Pons (tissue), 1 donor: Measurements from ENCODE around the gene PTPRR.

ENCODE experiments used
- DNase-seq: peaks from one replicate; pipeline ENCODE4 v3.0.0-alpha.2; 2016; ENCODE audit warnings: low spot score

PTPRR gene, protein sequence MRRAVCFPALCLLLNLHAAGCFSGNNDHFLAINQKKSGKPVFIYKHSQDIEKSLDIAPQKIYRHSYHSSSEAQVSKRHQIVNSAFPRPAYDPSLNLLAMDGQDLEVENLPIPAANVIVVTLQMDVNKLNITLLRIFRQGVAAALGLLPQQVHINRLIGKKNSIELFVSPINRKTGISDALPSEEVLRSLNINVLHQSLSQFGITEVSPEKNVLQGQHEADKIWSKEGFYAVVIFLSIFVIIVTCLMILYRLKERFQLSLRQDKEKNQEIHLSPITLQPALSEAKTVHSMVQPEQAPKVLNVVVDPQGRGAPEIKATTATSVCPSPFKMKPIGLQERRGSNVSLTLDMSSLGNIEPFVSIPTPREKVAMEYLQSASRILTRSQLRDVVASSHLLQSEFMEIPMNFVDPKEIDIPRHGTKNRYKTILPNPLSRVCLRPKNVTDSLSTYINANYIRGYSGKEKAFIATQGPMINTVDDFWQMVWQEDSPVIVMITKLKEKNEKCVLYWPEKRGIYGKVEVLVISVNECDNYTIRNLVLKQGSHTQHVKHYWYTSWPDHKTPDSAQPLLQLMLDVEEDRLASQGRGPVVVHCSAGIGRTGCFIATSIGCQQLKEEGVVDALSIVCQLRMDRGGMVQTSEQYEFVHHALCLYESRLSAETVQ

DNA sequence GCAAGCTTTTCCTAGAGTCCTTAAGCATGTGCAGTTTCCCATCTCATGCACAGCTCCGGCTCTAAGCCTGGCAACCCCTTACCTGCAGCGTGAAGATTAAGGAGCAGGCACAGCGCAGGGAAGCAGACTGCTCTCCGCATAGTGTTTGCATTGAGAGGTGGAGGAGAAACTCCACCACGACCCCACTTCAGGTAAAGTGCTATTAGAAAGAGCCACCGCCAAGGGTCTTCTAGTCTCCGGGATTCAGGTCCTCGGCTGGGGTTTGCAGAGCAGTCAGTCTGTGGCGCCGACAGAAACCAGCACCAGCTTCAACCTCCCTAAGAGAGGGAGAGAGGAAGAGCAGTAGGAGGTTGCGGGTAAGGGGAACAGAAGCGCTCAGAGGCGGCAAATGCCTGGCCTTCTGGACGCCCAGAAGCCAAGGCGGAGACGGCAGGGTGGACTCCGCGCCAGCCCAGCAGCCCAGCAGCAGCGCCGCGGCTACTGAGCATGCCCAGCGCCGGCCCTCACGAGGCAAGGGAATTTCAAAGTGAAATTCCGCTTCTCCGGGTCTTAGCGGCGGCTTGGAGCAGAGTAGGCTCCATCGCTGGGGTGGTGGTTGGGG lies at the start of gene PTPRR:
Gene PTPRR, minus strand, starts transcription at position 488 of the 601 bp plus-strand sequence. Its CDS starts 348 bp downstream, at position 140.
- DNase-seq = peak; percentile 5

DNA sequence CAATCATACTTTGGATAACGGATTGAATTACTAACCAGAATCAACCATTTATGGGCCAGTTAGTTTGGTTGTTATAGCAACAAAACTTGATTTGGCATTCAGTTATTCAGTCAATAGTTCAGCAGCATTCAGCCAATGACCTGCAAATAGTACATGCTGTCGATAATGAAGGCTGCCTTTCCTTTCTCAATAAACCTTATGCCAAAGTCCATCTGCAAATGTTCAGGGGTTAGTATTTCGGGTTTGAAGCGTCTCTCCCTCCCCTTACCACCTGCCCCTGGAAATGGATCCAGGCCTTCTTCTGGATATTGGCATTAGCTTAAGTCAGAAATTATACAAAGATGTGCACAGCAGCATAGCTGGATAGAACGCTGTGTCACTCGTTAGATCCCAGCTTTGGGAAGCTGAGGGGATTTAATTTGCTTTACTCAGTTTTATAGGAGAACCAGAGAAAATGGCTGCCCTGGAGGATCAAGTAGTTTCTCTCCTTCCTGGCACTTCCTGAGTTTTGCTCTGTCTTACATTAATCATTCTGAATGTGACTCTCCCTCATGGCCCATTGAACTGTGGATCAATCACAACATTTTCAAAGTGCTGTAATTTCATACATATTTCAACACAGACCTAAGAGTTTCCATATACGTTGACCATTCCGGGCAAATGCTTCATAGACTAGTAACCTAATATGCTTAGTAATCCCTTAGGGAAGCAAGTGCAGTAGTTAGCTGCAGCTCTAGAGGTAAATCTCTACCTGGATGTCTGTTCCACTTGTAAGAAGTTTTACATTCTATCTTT lies 46.7 kb upstream of the PTPRR start:
- no peak for DNase-seq

DNA sequence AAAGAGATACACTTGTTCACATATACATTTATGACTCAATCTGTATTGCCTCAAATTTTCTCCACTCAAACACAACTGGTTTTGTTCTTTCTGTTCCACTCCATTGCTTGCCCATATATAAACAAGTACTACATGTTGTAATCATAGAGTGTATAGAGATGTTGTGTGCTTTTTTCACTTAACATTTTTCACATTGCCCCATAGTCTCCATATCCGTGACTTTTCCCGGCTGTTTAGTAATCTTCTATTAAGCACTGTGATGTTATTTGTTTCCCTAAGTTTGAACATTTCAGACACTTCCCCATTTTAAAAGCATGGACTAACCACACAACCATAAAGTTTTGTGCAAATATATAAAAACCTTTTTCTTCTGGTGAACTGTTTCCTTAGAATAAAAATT lies 45.5 kb upstream of the PTPRR start:
- DNase-seq = no peak

DNA sequence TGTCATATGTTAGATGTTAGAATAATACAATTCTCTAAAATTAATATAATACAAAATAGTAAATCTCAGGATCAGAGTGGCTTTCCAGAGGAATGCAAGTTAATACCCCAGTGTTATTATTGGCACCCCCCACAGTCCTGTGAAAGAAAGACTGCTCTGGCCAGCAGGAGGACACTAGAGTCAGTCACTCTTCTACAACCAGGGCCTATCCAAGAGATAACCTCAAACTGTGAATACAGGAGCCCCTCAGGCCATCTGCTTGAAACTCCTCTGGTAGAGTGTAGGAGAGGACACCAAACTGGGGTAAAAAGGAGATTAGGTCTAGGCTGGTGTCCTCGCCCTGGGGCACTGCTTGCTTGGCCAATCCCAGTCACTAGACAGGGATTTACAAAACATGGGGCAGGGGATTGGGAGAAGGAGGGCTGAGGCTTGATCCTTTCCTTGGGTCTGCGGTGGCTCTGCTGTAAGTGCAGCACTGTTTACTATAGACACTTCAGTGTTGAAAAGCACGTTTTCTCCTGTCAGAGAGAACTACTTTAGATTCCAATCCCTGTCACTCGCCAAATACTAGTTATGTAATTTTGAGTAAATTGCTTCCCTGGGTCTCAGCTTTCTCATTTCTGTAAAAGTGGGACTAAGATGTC lies 44.5 kb upstream of the PTPRR start:
- DNase-seq = no peak

DNA sequence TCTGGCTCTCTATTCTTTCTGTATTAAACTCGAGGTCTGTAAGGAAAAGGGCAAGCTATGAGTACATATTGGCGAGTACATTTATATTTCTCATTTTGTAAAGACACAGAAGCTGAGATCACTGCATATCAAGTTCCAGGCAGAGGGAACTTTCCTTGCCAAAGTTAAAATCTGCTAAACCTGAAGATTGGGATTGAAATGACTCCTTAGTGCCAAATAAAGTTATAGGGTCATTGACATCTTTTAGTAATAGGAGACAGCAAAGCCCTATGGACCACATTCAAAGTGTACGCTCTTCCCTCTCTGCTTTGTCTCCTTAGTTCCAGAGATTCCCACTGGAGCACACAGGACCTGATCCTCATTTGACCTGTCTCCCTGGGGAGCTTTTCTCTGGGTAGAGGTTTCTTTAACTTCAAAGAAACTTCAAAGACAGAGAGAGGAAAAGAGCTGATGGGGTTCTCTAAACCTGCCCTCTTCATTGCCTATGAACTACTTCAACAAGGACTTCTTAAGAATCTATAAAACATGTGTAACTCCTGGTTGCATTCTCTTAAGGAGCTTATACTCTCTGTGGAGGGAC lies 42.6 kb upstream of the PTPRR start:
- no peak for DNase-seq

DNA sequence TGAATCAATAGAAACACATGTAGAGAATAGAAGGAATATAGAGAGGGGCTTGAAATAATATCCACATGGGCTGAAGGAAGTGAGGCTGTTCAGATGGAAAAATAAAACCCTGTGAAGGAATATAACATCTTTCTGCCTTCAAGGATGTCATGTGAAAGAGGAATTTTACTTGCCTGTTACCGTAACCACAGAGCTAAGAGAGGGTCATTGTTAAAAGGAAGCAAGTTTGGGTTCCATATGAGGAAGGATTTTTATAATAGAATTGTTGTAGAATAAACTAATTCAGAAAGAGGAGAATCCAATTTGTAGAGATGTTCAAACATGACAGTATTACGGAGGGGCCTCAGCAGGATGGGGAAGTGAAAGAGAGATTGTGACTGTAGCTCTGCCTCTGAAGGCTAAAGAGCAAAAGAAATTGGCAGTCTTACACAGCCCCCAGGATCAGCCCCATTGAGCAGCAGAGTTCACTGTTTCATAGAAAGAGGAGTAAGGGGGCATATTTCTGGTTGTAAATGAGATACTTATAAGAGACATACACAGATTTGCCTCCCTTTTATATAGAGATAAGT lies 41.8 kb upstream of the PTPRR start:
- DNase-seq = no peak

DNA sequence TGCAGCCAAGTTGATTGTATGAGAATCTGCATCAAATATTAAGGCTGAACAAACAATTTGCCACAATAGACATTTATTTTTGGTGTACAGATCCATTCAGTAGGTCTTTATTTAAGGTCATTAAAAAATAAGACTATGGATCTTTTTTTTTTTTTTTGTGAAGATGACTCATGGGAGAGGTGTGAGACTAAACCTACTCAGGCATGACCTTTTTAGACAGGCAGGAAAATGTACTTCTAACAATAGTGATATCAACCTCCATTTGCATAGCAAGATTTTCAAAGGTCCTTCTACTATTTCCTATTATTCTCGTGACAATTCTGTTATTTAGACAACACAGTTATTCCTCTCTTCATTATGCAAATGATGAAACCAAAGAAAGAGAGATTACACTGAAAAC lies 39.9 kb upstream of the PTPRR start:
- DNase-seq = no peak

DNA sequence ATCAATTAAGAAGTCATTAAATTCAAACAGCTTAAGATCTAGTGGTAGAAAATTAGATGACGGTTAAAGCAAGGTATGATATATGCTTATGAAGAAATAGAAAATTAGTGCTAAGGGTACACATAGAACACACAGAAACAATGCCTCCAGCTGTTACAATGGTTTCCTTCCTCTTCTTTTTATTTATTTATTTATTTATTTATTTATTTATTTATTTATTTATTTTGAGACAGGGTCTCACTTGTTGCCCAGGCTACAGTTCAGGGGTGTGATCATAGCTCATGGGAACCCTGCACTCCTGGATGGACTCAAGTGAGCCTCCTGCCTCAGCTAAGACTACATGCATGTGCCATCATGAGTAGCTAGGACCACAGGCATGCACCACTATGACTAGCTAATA lies 34.9 kb upstream of the PTPRR start:
- no peak for DNase-seq

DNA sequence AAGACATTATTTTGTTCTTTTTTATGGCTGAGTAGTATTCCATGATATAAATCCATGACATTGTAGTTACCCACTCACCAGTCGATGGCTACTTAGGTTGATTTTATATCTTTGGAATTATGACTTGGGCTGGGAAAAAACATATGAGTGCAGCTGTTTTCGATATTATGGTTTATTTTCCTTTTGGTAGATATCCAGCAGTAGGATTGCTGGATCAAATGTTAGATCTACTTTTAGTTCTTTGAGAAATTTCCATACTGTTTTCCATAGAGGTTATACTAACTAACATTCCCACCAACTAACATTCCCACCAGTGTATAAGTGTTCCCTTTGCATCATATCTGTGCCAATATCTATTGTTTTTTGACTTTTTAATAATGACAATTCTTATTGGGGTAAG lies 29.9 kb upstream of the PTPRR start:
- DNase-seq = no peak

DNA sequence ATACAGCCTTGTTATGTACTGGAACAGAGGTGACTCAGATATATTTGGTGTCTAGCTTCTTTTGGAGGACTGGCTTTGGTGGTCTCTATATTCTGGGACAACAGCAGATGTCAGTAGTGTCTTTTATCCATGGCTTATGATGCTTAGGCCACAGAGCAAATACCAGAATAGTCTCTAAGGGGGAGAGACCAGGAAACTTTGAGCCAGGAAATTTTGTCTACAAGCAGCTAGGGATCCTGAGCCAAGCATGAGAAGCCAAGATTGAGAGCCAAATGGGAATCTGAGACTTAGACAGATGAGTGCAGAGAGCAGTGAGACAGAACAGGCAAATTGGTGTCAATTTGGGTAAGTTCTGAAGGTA lies 28.4 kb upstream of the PTPRR start:
- DNase-seq = no peak

DNA sequence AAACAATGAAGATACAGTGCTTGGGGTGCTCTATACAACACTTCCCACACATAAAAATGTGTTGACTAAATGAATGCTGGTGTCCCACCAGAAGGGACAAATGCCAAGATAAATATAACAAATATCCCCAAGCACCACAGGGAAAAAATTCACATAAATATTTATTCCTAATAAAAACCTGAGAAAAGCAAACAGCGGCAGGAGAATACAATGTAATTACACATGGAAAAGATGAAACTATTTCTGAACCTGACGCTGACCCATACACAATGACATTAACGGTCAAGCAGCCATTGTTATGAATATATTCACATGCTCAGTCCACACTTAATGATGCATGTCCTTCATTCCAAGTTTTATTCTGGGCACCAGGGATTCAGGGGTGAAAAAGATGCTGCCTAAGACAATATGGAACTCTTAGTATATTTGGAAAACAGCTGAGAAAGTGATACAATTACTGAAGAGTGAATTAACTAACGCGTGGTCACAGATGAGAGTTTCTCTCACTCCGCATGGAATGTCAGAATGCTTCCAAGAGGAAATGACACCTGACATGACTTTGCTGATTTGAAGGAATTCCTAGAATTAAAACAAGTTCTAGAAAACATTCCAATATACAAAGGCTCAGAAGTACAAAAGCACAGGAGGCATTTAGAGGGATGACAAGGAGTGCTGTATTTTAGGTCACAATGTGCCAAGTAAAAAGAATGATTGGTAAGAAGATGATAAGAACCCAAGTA lies 27.9 kb upstream of the PTPRR start:
- no peak for DNase-seq

DNA sequence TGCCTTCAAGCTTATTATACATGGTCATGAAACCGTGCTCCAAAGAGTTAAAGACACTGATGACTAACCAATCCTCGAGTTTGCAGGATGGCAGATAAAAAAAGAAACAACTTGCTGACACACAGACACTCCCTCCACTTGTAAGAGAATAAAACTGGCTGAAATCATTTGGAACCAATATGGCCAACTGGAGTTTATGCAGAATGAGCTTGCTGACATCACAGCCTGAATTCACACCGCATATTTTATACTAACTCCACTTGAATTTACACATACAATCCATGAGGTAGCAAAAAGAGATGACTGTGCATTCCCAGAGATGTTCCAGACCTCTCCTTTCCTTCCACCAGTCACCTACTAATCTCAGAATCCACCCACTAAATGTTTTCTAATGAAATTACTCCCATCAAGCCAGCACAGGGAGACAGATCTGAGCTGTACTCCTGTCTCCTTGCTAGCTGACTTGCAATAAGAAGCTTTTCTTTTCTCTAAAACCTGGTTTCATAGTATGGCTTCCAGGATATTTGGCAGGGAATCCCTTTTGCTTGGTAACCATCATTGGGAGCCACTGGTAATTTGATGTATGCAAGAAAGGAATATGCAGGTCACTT lies 15.8 kb upstream of the PTPRR start:
- no peak for DNase-seq

DNA sequence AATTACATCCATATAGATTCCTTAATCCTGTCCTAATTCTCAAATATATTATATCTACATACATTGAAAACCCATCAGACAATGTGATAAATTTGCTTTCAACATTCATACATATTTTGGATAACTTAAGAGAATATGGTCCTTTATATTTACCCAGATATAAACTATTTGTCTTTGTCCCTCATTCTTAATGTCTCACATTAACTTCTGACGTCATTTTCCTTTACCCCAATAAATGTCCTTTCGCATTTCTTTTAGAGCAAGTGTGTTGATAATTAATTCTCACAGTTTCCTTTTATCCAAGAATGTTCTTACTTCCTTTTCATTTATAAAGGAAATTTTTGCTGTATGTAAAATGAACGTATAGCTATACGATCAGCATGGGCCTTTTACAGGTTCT lies 12.6 kb upstream of the PTPRR start:
- DNase-seq = no peak

DNA sequence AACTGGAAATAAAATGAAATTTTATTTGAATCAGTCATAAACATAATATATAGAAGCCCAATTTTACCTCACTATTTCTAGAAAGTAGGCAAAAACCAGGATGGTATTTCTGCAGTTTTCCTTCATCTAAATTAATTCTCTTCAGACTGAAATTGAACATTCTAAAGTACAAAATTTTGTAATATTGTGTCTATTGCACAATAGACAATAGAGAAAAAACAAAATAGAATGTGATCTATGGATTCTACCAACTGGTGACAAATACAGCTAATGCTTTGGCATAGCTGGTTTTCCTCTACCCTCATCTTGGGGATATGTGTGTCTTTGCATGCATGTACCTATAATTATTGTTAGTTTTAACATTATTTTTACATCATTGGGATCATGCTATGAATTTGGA lies 8.5 kb upstream of the PTPRR start:
- no peak for DNase-seq

DNA sequence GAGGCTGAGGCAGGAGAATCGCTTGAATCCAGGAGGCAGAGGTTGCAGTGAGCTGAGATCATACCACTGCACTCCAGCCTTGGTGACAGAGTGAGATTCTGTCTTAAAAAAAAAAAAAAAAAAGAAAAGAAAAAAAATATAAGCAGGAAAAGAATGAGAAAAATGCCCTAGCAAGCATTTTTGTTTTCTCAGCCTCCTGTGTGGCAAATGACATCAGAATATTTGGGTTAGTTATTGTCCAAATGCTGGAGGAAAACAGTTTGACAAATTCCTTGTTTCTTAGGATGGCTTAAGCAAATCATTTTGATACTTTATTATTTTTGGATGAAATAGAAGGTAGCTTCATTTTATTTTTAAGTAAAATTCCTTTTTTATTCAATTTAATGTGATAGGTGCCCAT lies 7.5 kb upstream of the PTPRR start:
- no peak for DNase-seq

DNA sequence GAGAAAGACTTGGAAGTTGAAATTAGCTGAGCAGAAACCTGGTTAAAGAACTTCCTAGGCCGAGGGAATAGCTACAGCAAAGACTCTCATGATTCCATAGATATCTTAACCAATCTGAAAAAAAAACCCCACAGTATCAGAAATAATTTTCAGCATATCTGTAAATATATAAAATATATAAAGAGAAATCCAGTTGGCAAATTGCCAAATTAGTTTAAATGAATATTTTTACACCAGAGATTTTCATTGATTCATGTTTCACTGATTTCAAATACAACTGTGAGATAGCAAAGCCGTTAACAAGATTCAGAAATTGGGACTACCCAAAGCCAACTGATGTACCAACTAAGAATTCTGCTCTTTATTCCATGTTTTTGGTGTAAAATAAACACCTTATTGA lies 6.8 kb upstream of the PTPRR start:
- DNase-seq = no peak

DNA sequence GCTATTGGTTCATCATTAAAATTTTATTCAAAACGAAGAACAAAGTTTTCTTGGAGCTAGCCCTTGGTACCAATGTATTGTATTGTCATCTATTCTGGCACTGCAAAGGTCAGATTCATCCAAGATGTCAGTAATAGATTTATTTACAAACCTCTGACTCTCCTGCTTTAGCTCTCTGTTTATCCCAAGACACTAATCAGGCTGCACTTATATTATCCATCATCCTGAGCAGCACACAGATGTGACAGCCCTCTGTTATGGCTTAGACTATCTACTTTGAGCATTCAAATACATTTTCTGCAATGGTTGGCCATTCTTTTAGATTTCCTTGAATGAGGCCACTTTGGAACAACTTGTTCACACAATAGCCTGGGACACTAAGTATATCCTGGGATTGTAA lies 5.0 kb upstream of the PTPRR start:
- DNase-seq = no peak

DNA sequence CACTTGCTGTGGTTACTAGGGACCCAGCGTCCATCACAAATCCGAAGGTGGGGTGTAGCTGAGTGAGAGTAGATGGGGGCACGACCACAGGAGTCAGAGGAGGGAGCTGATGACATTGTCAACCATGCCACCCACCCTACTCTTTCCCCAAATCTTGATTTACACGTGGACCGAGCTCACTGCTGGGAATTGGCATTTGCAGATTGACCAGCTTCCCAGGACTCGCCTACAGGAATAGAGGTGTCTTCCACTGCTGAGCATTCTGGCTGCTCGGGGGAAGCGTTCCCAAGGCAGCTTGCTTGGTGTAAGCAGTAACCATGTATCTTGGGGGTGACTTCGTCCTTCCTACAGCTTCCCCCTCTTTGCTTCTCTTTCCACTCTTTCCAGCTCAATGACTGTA lies 353 bp upstream of the PTPRR start:
- no peak for DNase-seq

DNA sequence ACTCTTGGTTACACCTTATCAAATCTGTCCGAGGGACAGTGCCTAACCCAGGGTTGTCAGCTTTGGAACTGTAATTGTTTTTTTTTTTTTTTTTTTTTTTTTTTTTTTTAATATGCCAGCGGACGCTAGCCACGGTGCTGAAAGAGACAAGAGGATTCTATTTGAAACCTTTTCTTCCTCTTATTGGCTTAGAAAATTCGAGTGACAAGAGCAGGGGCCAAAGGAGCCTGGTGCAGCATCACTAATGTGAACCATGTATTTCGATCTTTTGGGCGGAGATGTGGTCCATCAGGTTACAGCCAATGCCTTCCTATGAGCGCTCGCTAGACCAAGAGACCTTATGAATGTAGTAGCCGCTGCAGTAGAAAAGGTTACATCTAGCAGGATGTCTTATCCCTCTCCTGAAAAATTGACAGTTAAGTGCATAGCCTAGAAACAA lies 922 bp downstream of the PTPRR start:
- peak; percentile 6 for DNase-seq

DNA sequence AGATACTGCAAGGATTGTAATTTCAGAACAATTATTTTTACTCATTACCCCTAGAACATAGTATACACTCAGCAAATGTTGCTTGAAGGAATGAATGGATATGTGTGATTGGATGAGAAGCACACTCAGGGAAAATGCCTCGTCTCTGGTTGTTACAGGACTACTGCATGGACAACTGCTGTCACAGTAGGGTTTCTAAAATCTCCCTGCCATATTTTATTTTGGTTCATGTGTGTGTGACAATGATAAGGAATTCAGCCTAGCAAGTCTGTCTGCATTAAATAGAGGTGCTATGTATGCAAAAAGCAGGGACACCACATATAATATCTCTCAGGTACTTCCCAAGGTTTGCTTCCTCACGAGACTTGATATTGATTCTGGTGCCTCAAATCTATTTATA lies 1.4 kb downstream of the PTPRR start:
- no peak for DNase-seq
